AG09319 (cell line): ENCODE measurements around the gene BOD1L1.

Source experiments
- DNase-seq: peaks from one replicate; pipeline ENCODE4 v3.0.0-alpha.2; 2010; ENCODE audit warnings: low read depth; ENCODE audit errors: extremely low read depth
- CTCF ChIP-seq: IDR thresholded peaks from 2 replicates; pipeline ENCODE4 v1.5.1; 2011; ENCODE audit warnings: low read depth, mild to moderate bottlenecking, inconsistent platforms, low read length, moderate library complexity

BOD1L1 gene

GRCh38 chr4:13601048-13601447 is 26.5 kb downstream of the BOD1L1 start:
- no peak for TF ChIP-seq CTCF
- DNase-seq: no peak

GRCh38 chr4:13599159-13599558 is 28.4 kb downstream of the BOD1L1 start:
- no peak for DNase-seq
- no peak; the same call in 1 of the 2 replicates for TF ChIP-seq CTCF

DNA sequence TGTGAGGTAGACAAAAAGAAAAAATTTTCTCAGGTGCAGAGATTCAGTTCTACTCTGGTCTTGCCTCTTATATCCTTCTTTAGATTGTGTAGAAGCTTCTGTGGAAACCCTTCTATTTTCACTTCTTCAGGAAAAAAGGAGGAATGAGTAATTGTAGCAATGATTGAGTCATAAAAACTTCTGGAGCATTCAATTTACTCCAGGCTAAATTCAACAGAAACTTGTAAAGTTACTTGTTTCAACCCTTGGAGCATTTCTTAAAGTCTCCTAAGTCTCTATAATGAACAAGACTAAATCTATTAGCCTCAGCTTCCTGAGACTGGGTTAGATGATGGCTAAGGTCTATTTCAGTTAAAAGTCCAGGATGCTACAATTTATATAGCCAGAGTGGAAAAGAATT is 29.9 kb downstream of the BOD1L1 start:
- no peak for TF ChIP-seq CTCF
- no peak for DNase-seq

- no peak for DNase-seq
- no peak for TF ChIP-seq CTCF
Measured at GRCh38 chr4:13597141-13597540, 30.4 kb downstream of the BOD1L1 start.

DNA sequence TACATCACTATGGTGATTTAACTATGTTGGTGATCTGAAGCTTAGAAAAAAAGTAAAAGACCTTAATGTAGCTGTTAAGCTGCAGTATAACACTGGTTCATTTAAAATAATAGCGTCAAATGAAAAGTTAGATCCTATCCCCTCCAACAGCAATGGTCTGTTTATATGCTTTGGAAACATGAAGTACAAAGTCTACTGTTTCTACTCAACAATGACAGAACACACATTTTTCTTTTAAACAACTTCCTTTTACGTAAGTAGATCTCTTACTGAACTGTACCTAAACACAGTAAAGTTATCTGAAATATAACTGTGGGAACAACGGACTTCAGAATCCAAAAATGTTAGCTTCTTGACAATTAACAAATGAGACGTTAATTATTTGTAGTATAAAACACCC is 35.3 kb downstream of the BOD1L1 start:
- TF ChIP-seq CTCF: no peak
- no peak for DNase-seq

GRCh38 chr4:13590766-13591165 is 36.8 kb downstream of the BOD1L1 start:
- DNase-seq: no peak
- TF ChIP-seq CTCF: no peak

DNA sequence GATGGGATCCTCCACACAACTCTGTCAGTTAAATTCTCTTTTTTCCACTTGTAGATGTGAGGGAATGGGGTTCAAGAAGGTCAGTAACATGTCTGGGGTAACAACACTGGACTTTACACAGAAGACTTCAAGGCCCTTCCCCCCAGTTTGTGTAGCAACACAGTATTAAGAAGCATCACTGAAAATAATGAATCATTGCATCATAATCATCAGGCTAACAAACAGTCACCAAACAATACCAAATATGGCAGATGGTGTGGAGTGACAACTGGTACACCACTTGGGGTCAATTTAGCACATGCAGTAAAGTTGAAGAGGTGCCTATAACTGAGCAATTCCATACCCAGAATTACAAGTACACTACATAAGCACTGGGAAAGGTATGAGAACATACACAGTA is 38.6 kb downstream of the BOD1L1 start:
- DNase-seq: no peak

More for the DNA sequence above, 38.6 kb downstream of the BOD1L1 start:
- no peak for TF ChIP-seq CTCF
